ENCODE data around the gene DYSF.

DNA sequence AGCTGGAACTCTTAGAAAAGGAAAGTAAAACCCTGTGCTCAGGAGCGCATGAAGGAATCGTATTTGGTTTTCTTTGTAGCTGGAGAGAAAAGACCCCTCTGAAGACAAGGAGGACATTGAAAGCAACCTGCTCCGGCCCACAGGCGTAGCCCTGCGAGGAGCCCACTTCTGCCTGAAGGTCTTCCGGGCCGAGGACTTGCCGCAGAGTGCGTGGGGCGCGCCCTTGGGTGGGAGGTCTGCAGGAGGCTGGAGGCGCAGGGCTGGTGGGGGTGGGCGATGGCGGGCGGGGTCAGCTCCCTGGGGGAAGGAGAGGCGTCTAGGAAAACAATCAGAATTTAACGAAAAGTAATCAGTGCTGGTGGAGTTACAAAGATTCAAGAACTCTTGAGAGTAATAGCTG, 72.8 kb downstream of the DYSF start:
- TF ChIP-seq CTCF (IDR thresholded peaks at IDR 0.05) (no peak), ZFX (IDR thresholded peaks at IDR 0.05; ENCODE audit: borderline replicate concordance) (no peak)

Data from 22Rv1 (cell line).